PFSK-1 (cell line): Measurements from ENCODE around the gene SLC38A3.
A peak's percentile ranks its signal among the peaks of the same experiment; 100 is the strongest.

Source experiments
- FOXP2 ChIP-seq: optimal IDR thresholded peaks from 2 replicates; pipeline ENCODE3; 2011; ENCODE audit warnings: borderline replicate concordance, control low read depth, inconsistent platforms; ENCODE audit not compliant: insufficient read depth; ENCODE audit errors: extremely low read length, extremely low read depth
- POLR2AphosphoS5 ChIP-seq: IDR thresholded peaks from 2 replicates; pipeline ENCODE4 v1.6.1; 2012; ENCODE audit warnings: low read depth, mild to moderate bottlenecking, control low read depth, low read length, moderate library complexity
- REST ChIP-seq, 2 experiments: IDR thresholded peaks; 2 replicates each; pipeline versions ENCODE4 v1.6.1 to v1.8.0; 2011 to 2012; ENCODE audit warnings: low read depth in 2 of 2, low read length in 2 of 2, control low read depth in 1 of 2, inconsistent platforms in 1 of 2, mild to moderate bottlenecking in 1 of 2, moderate library complexity in 1 of 2; ENCODE audit not compliant: insufficient read depth in 1 of 2
- SIN3A ChIP-seq: IDR thresholded peaks from 2 replicates; pipeline ENCODE4 v1.6.1; 2012; ENCODE audit warnings: mild to moderate bottlenecking, low read length, moderate library complexity, borderline replicate concordance; ENCODE audit not compliant: insufficient read depth
- TAF1 ChIP-seq: IDR thresholded peaks from 2 replicates; pipeline ENCODE4 v1.6.1; 2012; ENCODE audit warnings: low read length, control low read depth, borderline replicate concordance; ENCODE audit not compliant: insufficient read depth

The SLC38A3 gene

GRCh38 chr3:50235716-50236483, 30.8 kb downstream of the SLC38A3 start, which contains the start of gene GNAI2:
Gene GNAI2, plus strand, starts transcription at chr3:50236204. Its CDS starts 132 bp downstream, at chr3:50236336.
- 0 out of 4 replicates have a peak, but pooled peaks have one; percentile 15 to 38 for TF ChIP-seq REST (IDR thresholded peaks at IDR 0.05; ENCODE audit: insufficient read depth in 1 of 2, low read depth in 2 of 2, low read length in 2 of 2)
- TF ChIP-seq FOXP2 = no peak
- peak; percentile 65 for TF ChIP-seq POLR2AphosphoS5
- peak; percentile 96 for TF ChIP-seq TAF1

GRCh38 chr3:50236484-50237132, 31.5 kb downstream of the SLC38A3 start:
- TF ChIP-seq REST (IDR thresholded peaks at IDR 0.05; ENCODE audit: insufficient read depth in 1 of 2, low read depth in 2 of 2, low read length in 2 of 2) (no peak), FOXP2 (no peak), TAF1 (no peak), POLR2AphosphoS5 (no peak), SIN3A (no peak)

- no peak for TF ChIP-seq SIN3A
- TF ChIP-seq TAF1 = no peak
- TF ChIP-seq REST (IDR thresholded peaks at IDR 0.05; ENCODE audit: insufficient read depth in 1 of 2, low read depth in 2 of 2, low read length in 2 of 2) = no peak
- no peak for TF ChIP-seq FOXP2
- TF ChIP-seq POLR2AphosphoS5 = no peak
Observed at GRCh38 chr3:50237133-50237651, 32.1 kb downstream of the SLC38A3 start.

- TF ChIP-seq SIN3A (peak; percentile 35; the same call in 1 of the 2 replicates), REST (IDR thresholded peaks at IDR 0.05; ENCODE audit: insufficient read depth in 1 of 2, low read depth in 2 of 2, low read length in 2 of 2) (no peak), POLR2AphosphoS5 (peak; percentile 23), TAF1 (0 out of 2 replicates have a peak, but pooled peaks have one; percentile 51), FOXP2 (no peak)
Observed at GRCh38 chr3:50237754-50238548, 32.9 kb downstream of the SLC38A3 start.
